Peyer's patch (tissue), 4 donors: Measurements from ENCODE around the gene TM4SF18.

Experiments used
- POLR2A ChIP-seq, 2 donors: fragments of 450-650 bp; IDR thresholded peaks; one replicate each; pipeline ENCODE4 v1.5.1; 2017; ENCODE audit warnings: antibody characterized with exemption in 2 of 2, mild to moderate bottlenecking in 2 of 2, moderate library complexity in 2 of 2
- TF ChIP-seq, protein P1 (sequence below), 6 experiments: fragments of 450-650 bp in 4 of 6; fragments of 200-600 bp in 2 of 6; sonication (generic) in 1 of 6; IDR thresholded peaks; one replicate each; pipeline ENCODE4 v1.5.1; 2017 to 2019; ENCODE audit warnings: antibody characterized with exemption in 6 of 6, mild to moderate bottlenecking in 3 of 6, moderate library complexity in 1 of 6

- TF ChIP-seq, protein P1, sequence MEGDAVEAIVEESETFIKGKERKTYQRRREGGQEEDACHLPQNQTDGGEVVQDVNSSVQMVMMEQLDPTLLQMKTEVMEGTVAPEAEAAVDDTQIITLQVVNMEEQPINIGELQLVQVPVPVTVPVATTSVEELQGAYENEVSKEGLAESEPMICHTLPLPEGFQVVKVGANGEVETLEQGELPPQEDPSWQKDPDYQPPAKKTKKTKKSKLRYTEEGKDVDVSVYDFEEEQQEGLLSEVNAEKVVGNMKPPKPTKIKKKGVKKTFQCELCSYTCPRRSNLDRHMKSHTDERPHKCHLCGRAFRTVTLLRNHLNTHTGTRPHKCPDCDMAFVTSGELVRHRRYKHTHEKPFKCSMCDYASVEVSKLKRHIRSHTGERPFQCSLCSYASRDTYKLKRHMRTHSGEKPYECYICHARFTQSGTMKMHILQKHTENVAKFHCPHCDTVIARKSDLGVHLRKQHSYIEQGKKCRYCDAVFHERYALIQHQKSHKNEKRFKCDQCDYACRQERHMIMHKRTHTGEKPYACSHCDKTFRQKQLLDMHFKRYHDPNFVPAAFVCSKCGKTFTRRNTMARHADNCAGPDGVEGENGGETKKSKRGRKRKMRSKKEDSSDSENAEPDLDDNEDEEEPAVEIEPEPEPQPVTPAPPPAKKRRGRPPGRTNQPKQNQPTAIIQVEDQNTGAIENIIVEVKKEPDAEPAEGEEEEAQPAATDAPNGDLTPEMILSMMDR (IDR thresholded peaks at IDR 0.05): no peak
- no peak for TF ChIP-seq POLR2A (IDR thresholded peaks at IDR 0.05)
Observed at GRCh38 chr3:149321640-149322039, 11.8 kb downstream of the TM4SF18 start.
